GM10248 (cell line): Measurements from ENCODE around the gene KMT2C.
"Not testable (repeated sequence)": the region's sequence is repeated elsewhere in the genome, so short reads cannot be mapped to it uniquely, and the experiment has no call there.

ENCODE experiments used
- CTCF ChIA-PET: fragments of 300-600 bp; sonication (Branson Sonifier 250); formaldehyde crosslinking; extraction: SDS; loops from one replicate; lab custom pipeline; 2021; ENCODE audit warnings: antibody characterized with exemption; lab: Yijun Ruan, JAX
- POLR2A ChIA-PET: fragments of 350-650 bp; sonication (Branson Sonifier 250); formaldehyde crosslinking; extraction: SDS; loops from one replicate; lab custom pipeline; 2020; ENCODE audit warnings: antibody characterized with exemption; lab: Yijun Ruan, JAX
- DNase-seq: peaks from one replicate; pipeline ENCODE4 v3.0.0; 2012; ENCODE audit errors: extremely low spot score
- TF ChIP-seq, protein P1 (sequence below): IDR thresholded peaks from 2 replicates; pipeline ENCODE4 v1.5.1; 2012; ENCODE audit warnings: mild to moderate bottlenecking, low read depth; ENCODE audit errors: extremely low read depth, missing control alignments, control extremely low read depth

Gene KMT2C

DNA sequence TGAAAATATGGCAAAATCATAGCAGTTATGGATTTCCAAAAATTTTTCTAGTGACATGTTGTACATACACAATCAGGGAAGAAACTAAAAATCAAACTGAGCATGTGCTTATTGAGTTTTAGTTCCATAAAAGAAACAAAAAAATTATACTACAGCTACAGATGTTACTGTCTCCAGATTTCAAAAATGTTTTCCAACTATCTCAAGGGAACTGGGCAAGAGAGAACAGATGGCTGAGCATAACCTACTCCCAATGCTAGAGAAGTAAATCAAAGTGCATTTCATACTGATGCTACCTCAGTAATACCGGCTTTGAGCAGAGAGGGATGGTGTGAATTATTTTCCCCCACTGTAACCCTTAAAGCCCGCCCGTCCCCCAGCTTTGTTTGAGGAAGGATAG, 40.7 kb upstream of the KMT2C start:
- ChIA-PET POLR2A (no interaction called here), CTCF (no interaction called here)
- DNase-seq = no peak
- TF ChIP-seq, protein P1, sequence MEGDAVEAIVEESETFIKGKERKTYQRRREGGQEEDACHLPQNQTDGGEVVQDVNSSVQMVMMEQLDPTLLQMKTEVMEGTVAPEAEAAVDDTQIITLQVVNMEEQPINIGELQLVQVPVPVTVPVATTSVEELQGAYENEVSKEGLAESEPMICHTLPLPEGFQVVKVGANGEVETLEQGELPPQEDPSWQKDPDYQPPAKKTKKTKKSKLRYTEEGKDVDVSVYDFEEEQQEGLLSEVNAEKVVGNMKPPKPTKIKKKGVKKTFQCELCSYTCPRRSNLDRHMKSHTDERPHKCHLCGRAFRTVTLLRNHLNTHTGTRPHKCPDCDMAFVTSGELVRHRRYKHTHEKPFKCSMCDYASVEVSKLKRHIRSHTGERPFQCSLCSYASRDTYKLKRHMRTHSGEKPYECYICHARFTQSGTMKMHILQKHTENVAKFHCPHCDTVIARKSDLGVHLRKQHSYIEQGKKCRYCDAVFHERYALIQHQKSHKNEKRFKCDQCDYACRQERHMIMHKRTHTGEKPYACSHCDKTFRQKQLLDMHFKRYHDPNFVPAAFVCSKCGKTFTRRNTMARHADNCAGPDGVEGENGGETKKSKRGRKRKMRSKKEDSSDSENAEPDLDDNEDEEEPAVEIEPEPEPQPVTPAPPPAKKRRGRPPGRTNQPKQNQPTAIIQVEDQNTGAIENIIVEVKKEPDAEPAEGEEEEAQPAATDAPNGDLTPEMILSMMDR = no peak

DNA sequence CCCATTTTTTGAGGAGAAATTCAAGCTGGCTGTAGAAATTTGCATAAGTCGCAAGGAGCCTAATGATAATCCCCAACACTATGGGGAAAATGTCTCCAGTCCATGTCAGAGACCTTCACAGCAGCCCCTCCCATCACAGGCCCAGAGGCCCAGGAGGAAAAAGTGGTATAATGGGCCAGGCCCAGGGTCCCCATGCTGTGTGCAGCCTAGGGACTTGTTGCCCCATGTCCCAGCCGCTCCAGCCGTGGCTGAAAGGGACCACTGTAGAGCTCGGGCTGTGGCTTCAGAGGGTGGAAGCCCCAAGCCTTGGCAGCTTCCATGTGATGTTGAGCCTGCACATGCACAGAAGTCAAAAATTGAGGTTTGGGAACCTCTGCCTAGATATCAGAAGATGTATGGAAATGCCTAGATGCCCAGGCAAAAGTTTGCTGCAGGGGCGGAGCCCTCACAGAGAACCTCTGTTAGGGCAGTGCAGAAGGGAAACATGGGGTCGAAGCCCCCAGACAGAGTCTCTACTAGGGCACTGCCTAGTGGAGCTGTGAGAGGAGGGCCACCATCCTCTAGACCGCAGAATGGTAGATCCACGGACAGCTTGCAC, 35.3 kb upstream of the KMT2C start:
- DNase-seq, CTCF ChIA-PET: not testable (repeated sequence)
- POLR2A ChIA-PET = interaction anchor here (0.6 kb wide), 2 partner anchors 18 to 227 kb away, joined by 3 to 8 read pairs; no protein-coding TSS in a partner anchor

DNA sequence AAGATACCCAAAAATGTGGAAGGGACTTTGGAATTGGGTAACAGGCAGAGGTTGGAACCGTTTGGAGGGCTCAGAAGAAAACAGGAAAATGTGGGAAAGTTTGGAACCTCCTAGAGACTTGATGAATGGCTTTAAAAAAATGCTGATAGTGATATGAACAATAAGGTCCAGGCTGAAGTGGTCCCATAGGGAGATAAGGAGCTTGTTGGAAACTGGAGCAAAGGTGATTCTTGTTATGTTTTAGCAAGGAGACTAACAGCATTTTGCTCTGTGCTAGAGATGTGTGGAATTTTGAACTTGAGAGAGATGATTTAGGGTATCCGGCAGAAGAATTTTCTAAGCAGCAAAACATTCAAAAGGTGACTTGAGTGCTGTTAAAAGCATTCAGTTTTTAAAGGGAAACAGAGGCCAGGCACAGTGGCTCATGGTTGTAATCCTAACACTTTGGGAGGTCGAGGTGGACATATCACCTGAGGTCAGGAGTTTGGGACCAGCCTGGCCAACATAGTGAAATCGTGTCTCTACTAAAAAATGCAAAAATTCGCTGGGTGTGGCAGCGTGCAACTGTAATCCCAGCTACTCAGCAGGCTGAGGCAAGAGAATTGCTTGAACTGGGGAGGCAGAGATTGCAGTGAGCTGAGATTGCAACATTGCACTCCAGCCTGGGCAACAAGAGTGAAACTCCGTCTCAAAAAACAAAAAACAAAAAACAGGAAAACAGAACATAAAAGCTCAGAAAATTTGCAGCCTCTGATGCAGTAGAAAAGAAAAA, 34.6 kb upstream of the KMT2C start:
- DNase-seq, CTCF ChIA-PET: not testable (repeated sequence)
- POLR2A ChIA-PET = interaction anchor here (0.6 kb wide), 1 partner anchor 228 kb away, joined by 3 read pairs; no protein-coding TSS in a partner anchor

DNA sequence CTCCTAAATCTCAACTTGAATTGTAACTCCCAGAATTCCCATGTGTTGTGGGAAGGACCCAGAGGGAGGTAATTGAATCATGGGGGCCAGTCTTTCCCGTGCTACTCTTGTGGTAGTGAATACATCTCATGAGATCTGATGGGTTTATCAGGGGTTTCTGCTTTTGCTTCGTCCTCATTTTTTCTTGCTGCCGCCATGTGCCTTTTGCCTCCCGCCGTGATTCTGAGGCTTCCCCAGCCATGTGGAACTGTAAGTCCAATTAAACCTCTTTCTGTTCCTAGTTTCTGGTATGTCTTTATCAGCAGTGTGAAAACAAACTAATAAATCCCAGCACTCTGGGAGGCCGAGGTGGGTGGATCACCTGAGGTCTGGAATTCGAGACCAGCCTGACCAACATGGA, 33.8 kb upstream of the KMT2C start:
- POLR2A ChIA-PET, DNase-seq, CTCF ChIA-PET: not testable (repeated sequence)

DNA sequence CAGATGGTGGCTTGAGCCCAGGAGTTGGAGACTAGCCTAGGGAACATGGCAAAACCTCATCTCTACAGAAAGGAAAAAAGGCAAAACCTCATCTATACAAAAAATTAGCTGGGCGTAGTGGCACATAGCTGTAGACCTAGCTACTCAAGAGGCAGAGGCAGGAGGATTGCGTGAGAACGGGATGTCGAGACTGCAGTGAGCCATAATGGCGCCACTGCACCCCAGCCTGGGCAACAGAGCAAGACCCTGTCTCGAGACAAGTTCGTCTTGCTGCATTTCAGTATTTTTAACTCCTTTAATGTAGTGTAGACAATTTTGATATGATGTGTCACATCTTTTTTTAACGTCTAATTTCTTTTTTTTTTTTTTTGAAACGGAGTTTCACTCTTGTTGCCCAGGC, 31.4 kb upstream of the KMT2C start:
- TF ChIP-seq, protein P1 = no peak
- CTCF ChIA-PET = no interaction called here
- DNase-seq = no peak
- POLR2A ChIA-PET = no interaction called here

DNA sequence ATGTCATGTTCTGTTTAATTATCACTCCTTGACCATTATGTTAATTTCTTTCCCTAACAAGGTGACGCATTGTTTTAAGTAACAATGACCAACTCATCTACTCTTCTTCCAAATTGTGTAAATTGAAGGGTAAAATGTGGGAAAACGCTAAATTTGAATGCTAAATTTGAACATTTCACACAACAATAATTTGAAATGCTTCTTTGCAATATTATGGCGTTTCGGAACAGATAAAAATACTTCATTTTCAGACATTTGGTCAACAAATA, 29.2 kb upstream of the KMT2C start:
- ChIA-PET POLR2A (no interaction called here), CTCF (no interaction called here)
- DNase-seq = no peak
- TF ChIP-seq, protein P1 = no peak

DNA sequence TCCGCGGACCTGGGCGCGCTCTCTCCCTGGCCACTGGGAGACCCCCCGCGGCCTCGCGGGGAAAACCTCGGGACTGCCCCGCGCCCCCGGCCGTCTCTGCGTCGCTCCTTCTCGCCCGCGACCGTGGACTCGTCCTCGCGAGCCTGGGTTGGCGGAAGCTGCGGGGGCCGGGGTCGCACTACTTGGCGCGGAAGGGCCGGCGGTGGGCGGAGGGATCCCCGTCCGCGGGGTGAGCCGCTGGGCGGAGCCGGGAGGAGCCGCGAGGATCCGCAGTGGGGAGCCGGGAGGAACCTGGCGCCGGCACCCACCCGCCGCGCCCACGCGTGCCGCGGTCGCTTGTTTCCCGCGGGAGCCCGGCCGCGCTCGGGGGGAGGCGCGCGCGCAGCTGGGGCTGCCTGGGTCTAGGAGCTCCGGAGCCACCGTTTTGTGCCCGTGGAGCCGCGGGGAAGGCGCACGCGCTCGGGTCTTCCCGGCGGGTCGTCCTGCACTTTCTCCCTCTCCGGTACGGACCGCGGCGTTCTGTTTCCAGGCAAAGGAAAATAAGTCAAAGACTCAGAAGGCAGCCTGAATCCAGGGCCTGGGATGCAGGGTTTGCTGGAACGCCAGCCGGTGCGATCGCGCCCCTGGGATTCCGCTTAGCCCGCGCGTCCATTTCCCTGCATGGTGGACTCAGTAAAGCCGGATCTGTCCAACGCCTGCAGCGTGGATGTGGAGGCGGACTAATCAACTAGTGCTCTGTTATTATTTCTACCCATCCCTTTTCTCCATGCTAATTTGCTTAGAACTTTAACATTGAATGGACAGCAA, 28.7 kb upstream of the KMT2C start:
- DNase-seq = peak; percentile 85
- CTCF ChIA-PET = interaction anchor here (1.5 kb wide), 1 partner anchor 22 kb away, joined by 3 read pairs; no protein-coding TSS in a partner anchor
- POLR2A ChIA-PET = interaction anchor here (1.0 kb wide), 1 partner anchor 117 kb away, joined by 3 read pairs; no protein-coding TSS in a partner anchor
- TF ChIP-seq, protein P1 = no peak
